Stimulated activated naive CD8-positive, alpha-beta T cell treated with anti-CD3 and anti-CD28 coated beads, Interleukin-15, Interleukin-2, amounts not matched to agents 100 ng/mL and 50 ng/mL, for 24 hours (primary cell): Measurements from ENCODE around the gene SLC10A4.

Experiments
- H3K27ac Mint-ChIP-seq: one replicate; pipeline ENCODE4 v1.8.0; 2021; ENCODE audit warnings: mild to moderate bottlenecking, mixed read lengths
- H3K27me3 Mint-ChIP-seq: one replicate; pipeline ENCODE4 v1.8.0; 2021; ENCODE audit warnings: mixed read lengths
- H3K36me3 Mint-ChIP-seq: one replicate; pipeline ENCODE4 v1.8.0; 2021; ENCODE audit warnings: low read depth, mixed read lengths
- H3K4me1 Mint-ChIP-seq: one replicate; pipeline ENCODE4 v1.8.0; 2021; ENCODE audit warnings: low read depth, mixed read lengths
- H3K4me3 Mint-ChIP-seq: one replicate; pipeline ENCODE4 v1.8.0; 2021; ENCODE audit warnings: mild to moderate bottlenecking, mixed read lengths
- H3K9me3 Mint-ChIP-seq: one replicate; pipeline ENCODE4 v1.8.0; 2021; ENCODE audit warnings: mixed read lengths

The SLC10A4 gene

DNA sequence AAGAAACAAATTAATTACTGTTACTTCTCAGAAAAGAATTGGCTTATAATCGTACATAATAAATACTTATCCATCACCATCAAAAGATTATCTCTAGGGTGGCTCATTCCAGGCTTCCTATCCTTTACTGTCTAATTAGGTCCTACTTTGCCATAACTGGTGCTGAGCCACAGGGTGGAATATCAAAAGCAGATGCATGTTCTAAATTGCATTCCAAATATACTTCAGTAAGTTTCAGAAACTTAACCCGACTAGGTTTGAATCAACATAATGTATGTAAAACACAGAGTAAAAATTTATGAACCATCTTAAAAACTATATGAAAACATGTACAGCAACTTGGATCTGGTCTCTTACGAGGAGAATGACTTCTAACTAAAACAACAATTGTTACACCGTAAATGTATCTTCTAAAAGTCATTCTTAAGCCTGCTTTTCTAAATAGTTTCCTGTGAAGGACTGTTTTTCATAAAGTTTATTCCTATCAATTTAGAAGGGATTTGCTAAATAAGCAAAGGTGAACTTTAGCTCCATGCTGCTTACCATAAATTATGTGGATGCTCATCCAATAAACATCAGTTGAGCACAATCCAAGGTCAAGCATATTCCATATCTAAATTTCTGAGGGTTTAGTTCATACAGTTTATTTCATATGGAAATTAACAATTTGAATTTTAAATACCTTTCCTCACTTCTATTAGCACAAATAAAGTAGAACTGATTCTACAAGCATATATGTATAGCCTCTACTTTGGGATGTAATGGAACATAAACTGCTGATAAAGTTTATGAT is 20.3 kb downstream of the SLC10A4 start:
- peaks cover 16% of the 10 kb centered on the region for H3K4me1 Mint-ChIP-seq
- no peak overlapping the region for H3K4me3 Mint-ChIP-seq
- peaks cover 51% of the 10 kb centered on the region for H3K36me3 Mint-ChIP-seq
- no peaks in the 10 kb centered on the region for H3K9me3 Mint-ChIP-seq
- no peaks in the 10 kb centered on the region for H3K27me3 Mint-ChIP-seq
- no peak overlapping the region for H3K27ac Mint-ChIP-seq

DNA sequence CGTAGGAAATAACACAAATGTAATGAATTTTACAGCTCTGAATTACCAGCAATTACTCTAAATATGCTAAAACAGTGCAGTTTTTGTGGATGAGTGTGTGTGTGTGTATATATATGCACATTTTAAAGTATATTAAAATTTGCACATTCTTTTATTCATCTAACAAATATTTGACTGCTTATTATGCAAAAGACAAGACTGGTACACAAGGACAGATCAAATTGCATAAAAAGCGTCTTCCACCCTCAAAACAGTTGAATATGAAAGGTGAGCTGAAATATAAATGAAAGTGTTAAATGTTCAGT is 20.8 kb downstream of the SLC10A4 start:
- Mint-ChIP-seq H3K4me3 (no peak overlapping the region), H3K27me3 (no peaks in the 10 kb centered on the region), H3K27ac (no peak overlapping the region), H3K36me3 (peaks cover 51% of the 10 kb centered on the region), H3K4me1 (peaks cover 12% of the 10 kb centered on the region), H3K9me3 (no peaks in the 10 kb centered on the region)

DNA sequence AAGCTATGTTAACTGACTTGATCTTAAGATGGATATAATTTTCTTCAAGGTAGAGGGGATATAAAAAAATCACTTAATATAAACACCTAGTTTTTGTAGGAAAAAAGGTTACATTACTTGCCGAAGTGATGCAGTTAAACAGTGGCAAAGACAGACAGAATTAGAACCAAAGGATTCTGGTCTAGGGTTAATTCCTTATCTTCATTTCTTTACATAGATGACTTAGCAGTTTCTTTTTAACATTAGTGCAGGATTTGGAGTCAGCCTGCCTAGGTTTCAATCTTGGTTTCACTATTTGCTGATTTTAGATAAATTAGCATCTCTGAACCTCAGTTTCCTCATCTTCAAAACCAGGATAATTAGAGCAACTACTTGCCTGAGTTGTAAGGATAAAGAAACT is 21.2 kb downstream of the SLC10A4 start:
- no peak overlapping the region for H3K4me3 Mint-ChIP-seq
- no peaks in the 10 kb centered on the region for H3K9me3 Mint-ChIP-seq
- no peaks in the 10 kb centered on the region for H3K27me3 Mint-ChIP-seq
- H3K4me1 Mint-ChIP-seq: peaks cover 9% of the 10 kb centered on the region
- no peak overlapping the region for H3K27ac Mint-ChIP-seq
- H3K36me3 Mint-ChIP-seq: peaks cover 50% of the 10 kb centered on the region

DNA sequence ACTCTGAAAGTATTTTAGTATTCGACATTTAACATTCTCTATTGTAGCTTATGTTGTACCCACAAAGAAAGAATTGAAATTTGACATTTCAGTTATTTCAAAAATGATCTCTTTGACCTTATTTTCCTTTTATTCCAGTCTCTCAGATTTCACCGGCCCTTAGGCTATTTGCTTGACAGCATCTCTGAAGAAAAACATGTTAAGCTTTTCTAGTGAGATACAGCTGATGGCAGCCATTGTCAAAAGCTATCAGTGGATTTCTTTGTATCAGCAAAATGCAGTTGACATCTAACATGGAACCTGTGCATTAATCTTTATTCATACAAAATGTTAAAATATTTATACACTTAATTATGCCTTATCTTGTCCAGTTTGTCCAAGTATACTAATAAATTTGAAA is 23.6 kb downstream of the SLC10A4 start:
- no peak overlapping the region for H3K27ac Mint-ChIP-seq
- no peaks in the 10 kb centered on the region for H3K27me3 Mint-ChIP-seq
- no peak overlapping the region for H3K4me3 Mint-ChIP-seq
- H3K4me1 Mint-ChIP-seq: no peaks in the 10 kb centered on the region
- no peaks in the 10 kb centered on the region for H3K9me3 Mint-ChIP-seq
- peaks cover 45% of the 10 kb centered on the region for H3K36me3 Mint-ChIP-seq

DNA sequence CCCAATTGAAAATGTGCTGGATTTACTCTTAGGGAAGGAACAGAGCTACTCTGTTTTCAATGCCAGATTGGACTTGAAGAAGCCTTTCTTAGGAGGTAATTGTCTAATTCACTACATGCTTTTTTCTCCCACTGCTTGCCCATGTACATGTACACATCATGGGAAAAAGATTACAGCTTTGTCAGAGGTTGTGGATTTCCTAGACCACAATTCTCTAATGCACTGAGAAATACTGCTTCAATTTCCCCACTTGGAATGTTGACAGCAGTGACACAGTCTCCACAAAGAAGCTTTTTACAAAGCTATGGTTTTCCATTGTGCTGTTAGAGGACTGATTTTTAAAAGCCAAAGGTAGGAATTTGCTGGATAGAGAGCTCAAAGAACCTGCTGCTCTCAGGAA is 26.4 kb downstream of the SLC10A4 start:
- Mint-ChIP-seq H3K4me1 (no peaks in the 10 kb centered on the region), H3K4me3 (no peak overlapping the region), H3K27me3 (no peaks in the 10 kb centered on the region), H3K36me3 (peaks cover 51% of the 10 kb centered on the region), H3K27ac (no peak overlapping the region), H3K9me3 (no peaks in the 10 kb centered on the region)

DNA sequence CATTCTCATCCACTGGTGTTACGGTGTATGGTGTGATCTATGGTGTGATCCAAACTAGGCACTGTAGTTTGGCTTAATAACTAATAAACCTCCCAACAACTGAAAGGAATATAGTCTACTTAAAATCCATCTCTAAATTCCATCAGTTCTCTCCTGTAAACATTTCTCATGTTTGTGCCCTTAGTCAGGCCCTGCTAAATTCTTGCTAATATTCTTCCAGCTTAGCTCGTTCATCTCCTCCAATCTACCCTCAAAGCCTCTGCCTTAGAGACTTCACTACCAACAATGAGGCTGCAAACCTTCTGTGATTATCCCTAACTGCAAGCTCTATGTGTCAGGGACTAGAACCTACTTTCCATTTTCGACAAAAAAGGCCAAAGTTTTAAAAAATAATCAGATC is 35.0 kb downstream of the SLC10A4 start:
- Mint-ChIP-seq H3K36me3 (peaks cover 52% of the 10 kb centered on the region), H3K4me3 (no peak overlapping the region), H3K4me1 (no peaks in the 10 kb centered on the region), H3K9me3 (no peaks in the 10 kb centered on the region), H3K27ac (no peak overlapping the region), H3K27me3 (no peaks in the 10 kb centered on the region)

DNA sequence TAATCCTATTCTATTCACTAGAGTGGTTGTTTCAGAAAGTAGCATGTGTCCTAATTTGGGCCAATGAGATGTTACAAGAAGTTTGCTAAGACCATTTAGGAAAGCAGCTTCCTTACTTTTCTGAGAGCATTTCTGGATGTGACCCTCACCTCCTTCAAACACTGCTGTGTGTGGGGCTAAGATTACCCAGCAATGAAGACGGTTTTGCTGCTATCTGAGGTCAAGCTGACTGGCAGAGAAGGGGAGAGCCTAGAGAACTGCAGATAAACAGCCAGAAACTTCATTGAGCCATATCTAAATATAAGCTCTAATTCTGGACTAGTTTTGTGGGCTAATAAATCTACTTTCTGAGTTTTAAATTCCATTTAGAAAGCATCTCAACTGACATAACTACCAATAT is 43.3 kb downstream of the SLC10A4 start:
- Mint-ChIP-seq H3K27me3 (no peaks in the 10 kb centered on the region), H3K36me3 (peaks cover 70% of the 10 kb centered on the region), H3K9me3 (no peaks in the 10 kb centered on the region), H3K27ac (no peak overlapping the region), H3K4me1 (no peaks in the 10 kb centered on the region), H3K4me3 (no peak overlapping the region)

DNA sequence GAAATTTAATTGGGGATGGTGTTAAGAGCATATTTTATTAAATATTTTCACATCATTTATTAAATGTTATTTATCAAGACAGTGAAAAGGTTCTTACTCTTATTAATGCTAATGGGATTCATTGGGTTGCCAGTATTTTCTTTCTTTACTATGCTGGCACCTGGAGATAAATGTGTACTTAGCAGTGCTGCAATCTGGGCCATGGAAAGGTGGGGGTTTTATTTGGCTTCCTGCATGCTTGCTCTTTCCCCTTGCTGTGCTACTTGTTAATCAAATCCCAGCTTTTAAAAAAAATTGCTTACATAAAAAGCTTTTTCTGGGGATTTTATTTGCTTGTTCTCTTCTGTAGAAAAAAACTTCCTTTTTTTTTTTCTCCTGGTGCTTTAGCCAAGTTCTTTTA is 55.2 kb downstream of the SLC10A4 start:
- Mint-ChIP-seq H3K27me3 (no peaks in the 10 kb centered on the region), H3K36me3 (peaks cover 52% of the 10 kb centered on the region), H3K27ac (no peak overlapping the region), H3K4me1 (no peaks in the 10 kb centered on the region), H3K9me3 (no peaks in the 10 kb centered on the region), H3K4me3 (no peak overlapping the region)
